Neuron (in vitro differentiated cells): ENCODE results near the gene TNFAIP3.

ENCODE experiments used
- H2AFZ ChIP-seq: one replicate; pipeline ENCODE4 v1.6.1; 2013; ENCODE audit warnings: low read depth, mild to moderate bottlenecking, inconsistent platforms, low read length, moderate library complexity
- H3K27me3 ChIP-seq: one replicate; pipeline ENCODE4 v1.6.1; 2013; ENCODE audit warnings: low read length; ENCODE audit not compliant: insufficient read depth
- H3K36me3 ChIP-seq: one replicate; pipeline ENCODE4 v1.6.1; 2013; ENCODE audit warnings: low read length; ENCODE audit not compliant: insufficient read depth
- H3K4me1 ChIP-seq: one replicate; pipeline ENCODE4 v1.6.1; 2013; ENCODE audit warnings: low read length; ENCODE audit not compliant: insufficient read depth
- H3K4me3 ChIP-seq: 2 replicates; pipeline ENCODE4 v1.5.1; 2013; ENCODE audit warnings: mild to moderate bottlenecking, low read length, moderate library complexity
- H3K9me3 ChIP-seq: one replicate; pipeline ENCODE4 v1.6.1; 2013; ENCODE audit warnings: low read length

Gene TNFAIP3

DNA sequence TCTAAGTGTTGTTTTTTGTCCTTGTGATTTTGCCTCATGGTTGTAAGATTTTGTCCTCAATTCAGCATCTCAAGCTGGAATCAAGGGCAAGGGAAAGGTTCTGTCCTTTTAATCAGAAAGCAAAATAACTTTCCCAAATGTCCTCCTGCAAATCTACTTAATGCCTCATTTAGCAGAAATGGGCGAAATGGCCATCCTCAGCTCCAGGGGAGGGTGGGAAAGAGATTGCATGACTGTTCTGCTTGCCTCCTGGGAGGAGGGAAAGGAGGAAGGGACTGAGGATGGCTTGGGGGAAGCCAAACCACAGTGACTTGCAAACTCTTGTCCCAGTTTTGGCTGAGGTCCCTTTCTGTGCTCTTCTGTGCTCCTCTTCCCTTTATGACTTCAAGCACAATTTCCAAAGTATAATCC is 43.4 kb downstream of the TNFAIP3 start:
- Histone ChIP-seq H3K27me3 (no peaks in the 10 kb centered on the region), H2AFZ (no peak overlapping the region), H3K4me1 (no peaks in the 10 kb centered on the region), H3K36me3 (no peaks in the 10 kb centered on the region), H3K9me3 (no peaks in the 10 kb centered on the region), H3K4me3 (no peak overlapping the region)

DNA sequence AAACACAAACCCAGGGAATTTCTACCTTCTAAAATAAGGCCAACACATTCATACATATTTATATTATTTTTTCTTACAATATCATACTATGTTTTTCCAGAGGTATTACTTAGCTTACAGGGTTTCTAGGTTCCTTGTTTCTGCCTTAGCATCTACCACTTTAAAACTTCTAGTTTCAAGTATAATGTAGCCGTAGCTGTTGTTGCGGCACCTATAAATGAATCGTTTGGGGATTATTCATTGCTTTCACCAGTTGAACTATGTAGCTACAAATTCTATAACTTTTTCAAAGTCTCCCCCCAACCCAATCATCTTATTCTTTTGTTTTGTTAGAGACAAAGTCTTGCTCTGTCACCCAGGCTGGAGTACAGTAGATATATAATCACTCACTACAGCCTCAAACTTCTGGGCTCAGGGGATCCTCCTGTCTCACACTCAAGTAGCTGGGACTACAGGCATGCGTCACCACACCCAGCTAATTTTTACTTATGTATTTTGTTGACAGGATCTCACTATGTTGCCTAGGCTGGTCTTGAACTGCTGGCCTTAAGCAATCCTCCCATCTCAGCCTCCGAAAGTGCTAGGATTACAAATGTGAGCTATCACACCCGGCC is 43.9 kb downstream of the TNFAIP3 start:
- no peak overlapping the region for H2AFZ ChIP-seq
- H3K36me3 ChIP-seq = no peaks in the 10 kb centered on the region
- no peaks in the 10 kb centered on the region for H3K9me3 ChIP-seq
- no peaks in the 10 kb centered on the region for H3K4me1 ChIP-seq
- no peaks in the 10 kb centered on the region for H3K27me3 ChIP-seq
- no peak overlapping the region for H3K4me3 ChIP-seq

DNA sequence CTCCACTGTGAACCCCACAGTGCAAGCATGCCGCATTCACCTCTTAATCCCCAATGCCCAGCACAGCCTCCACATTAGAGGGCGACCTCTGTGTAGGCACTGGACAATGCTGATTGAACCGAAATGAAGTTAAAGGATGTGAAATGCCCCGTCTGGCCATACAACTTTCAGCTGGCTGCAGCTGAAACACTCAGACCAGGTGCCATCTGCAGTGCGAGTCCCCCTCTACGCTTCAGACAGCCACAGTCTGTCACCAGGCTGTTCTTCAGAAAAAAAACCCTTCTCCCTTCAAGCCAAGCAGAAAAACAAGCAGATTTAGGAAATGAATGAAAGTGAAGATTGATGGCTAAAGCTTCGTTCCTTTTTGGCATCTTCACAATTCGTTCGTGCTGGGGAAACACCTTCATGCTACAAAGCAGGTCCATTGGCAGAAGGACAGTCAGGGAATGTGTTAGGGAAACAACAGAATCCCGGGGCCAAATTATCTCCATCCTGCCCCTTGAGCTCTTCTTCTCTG is 44.7 kb downstream of the TNFAIP3 start:
- Histone ChIP-seq H3K9me3 (no peaks in the 10 kb centered on the region), H3K27me3 (no peaks in the 10 kb centered on the region), H3K4me3 (no peak overlapping the region), H3K4me1 (no peaks in the 10 kb centered on the region), H2AFZ (no peak overlapping the region), H3K36me3 (no peaks in the 10 kb centered on the region)

DNA sequence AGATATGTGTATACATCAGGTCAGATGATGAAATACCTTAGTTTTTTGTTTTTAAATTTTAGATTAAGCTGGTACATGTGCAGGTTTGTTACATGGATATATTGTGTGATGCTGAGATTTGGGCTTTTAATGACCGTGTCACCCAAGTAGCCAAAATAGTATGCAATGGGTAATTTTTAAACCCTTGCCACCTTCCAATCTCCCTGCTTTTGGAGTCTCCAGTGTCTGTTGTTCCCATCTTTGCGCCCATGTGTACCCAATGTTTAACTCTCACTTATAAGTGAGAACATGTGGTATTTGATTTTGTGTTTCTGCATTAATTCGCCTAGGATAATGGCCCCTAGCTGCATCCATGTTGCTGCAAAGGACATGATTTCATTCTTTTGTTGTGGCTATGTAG is 45.8 kb downstream of the TNFAIP3 start:
- H3K27me3 ChIP-seq = no peaks in the 10 kb centered on the region
- H2AFZ ChIP-seq = no peak overlapping the region
- H3K4me1 ChIP-seq = no peaks in the 10 kb centered on the region
- no peaks in the 10 kb centered on the region for H3K36me3 ChIP-seq
- no peak overlapping the region for H3K4me3 ChIP-seq
- H3K9me3 ChIP-seq = no peaks in the 10 kb centered on the region

DNA sequence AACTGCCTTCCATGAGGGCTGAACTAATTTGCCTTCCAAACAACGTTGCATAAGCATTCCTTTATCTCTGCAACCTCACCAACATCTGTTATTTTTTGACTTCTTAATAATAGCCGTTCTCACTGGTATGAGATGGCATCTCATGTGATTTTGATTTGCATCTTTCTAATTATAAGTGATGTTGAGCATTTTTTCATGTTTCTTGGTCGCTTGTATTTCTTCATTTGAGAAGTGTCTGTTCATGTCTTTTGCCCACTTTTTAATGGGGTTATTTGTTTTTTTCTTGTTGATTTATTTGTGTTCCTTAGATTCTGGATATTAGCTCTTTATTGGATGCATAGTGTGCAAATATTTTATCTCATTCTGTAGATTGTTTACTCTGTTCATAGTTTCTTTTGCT is 46.4 kb downstream of the TNFAIP3 start:
- Histone ChIP-seq H3K4me1 (no peaks in the 10 kb centered on the region), H3K4me3 (no peak overlapping the region), H2AFZ (no peak overlapping the region), H3K36me3 (no peaks in the 10 kb centered on the region), H3K27me3 (peaks cover under 1% of the 10 kb centered on the region), H3K9me3 (no peaks in the 10 kb centered on the region)

DNA sequence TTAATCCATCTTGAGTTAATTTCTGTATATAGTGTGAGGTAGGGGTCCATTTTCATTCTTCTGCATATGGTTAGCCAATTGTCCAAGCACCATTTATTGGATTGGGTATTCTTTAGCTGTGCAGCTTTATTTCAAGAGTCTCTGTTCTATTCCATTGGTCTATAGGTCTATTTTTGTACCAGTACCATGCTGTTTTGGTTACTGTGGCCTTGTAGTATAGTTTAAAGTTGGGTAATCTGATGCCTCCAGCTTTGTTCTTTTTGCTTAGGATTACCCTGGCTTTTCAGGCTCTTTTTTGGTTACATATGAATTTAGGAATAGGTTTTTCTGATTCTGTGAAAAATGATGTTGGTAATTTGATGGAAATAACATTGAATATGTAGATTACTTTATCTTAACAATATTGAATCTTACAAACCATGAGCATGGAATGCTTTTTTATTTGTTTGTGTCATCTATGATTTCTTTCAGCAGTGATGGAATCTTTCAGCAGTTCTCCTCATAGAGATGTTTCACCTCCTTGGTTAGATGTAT is 47.0 kb downstream of the TNFAIP3 start:
- H3K36me3 ChIP-seq = no peaks in the 10 kb centered on the region
- H3K4me1 ChIP-seq = no peaks in the 10 kb centered on the region
- no peaks in the 10 kb centered on the region for H3K9me3 ChIP-seq
- H3K27me3 ChIP-seq = peaks cover 2% of the 10 kb centered on the region
- no peak overlapping the region for H2AFZ ChIP-seq
- H3K4me3 ChIP-seq = no peak overlapping the region

DNA sequence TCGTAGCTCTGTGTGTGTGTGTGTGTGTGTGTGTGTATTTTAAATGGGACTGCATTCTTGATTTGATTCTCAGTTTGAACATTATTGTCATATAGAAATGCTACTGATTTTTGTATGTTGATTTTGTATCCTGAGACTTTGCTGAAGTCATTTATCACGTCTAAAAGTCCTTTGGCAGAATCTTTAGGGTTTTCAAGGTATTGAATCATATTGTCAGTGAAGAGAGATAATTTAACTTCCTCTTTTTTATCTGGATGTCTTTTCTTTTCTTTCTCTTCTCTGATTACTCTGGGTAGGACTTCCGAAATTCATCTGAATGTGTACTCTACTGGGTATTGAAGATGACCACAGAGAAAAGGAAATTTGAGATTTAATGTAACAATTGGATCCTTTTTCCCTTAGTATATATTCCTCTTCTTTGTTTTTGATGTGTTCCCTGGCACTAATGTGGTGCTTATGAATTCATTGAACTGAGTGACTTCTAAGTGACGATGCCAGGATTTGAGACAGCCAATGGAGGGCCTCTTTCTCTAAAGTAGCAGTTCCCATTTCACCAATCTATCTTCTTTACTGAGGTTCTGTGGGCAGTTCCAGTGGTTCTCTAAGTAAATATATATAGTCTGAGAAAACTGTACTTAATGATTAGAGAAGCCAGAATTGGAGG is 47.6 kb downstream of the TNFAIP3 start:
- Histone ChIP-seq H3K4me1 (no peaks in the 10 kb centered on the region), H3K36me3 (no peaks in the 10 kb centered on the region), H2AFZ (no peak overlapping the region), H3K4me3 (no peak overlapping the region), H3K9me3 (no peaks in the 10 kb centered on the region), H3K27me3 (peaks cover 2% of the 10 kb centered on the region)

DNA sequence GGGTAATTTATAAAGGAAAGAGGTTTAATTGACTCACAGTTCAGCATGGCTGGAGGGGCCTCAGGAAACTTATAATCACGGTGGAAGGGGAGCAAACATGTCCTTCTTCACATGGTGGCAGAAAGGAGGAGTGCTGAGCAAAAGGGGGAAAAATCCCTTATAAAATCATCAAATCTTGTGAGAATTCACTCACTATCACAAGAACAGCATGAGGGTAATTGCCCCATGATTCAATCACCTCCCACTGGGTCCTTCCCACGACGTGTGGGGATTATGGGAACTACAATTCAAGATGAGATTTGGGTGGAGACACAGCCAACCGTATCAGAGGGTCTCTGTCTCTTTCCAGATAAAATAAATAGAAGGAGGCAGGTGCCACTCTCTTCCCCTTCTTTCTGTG is 48.7 kb downstream of the TNFAIP3 start:
- H3K27me3 ChIP-seq = peaks cover 2% of the 10 kb centered on the region
- no peaks in the 10 kb centered on the region for H3K9me3 ChIP-seq
- H3K4me1 ChIP-seq = no peaks in the 10 kb centered on the region
- no peaks in the 10 kb centered on the region for H3K36me3 ChIP-seq
- H2AFZ ChIP-seq = no peak overlapping the region
- H3K4me3 ChIP-seq = no peak overlapping the region

DNA sequence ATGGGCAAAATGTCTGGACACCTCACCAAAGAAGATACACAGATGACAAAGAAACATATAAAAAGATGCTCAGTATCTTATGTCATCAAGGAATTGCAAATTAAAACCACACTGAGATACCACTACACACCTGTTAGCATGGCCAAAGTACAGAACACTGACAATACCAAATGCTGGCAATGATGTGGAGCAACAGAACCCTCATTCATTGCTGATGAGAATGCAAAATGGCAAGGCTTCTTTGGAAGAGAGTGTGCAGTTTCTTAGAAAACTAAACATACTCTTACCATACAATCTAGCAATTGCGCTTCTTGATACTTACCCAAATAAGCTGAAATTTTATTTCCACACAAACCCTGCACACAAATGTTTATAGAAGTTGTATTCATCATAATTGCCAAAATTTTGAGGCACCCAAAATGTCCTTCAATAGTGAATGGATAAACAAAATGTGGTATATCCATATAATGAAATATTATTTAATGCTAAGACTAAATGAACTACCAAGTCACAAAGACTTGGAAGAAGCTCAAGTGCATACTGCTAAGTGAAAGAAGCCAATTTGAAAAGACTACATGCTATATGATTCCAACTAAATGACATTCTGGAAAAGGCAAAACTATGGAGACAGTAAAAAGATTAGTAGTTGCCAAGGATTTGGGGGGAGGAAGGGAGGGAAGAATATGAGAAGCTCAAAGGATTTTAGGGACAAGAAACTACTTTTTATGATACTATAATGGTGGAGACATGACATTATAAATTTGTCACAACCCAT is 50.7 kb downstream of the TNFAIP3 start:
- Histone ChIP-seq H3K4me1 (no peaks in the 10 kb centered on the region), H3K9me3 (no peaks in the 10 kb centered on the region), H3K27me3 (peaks cover 2% of the 10 kb centered on the region), H3K4me3 (no peak overlapping the region), H3K36me3 (no peaks in the 10 kb centered on the region), H2AFZ (no peak overlapping the region)

DNA sequence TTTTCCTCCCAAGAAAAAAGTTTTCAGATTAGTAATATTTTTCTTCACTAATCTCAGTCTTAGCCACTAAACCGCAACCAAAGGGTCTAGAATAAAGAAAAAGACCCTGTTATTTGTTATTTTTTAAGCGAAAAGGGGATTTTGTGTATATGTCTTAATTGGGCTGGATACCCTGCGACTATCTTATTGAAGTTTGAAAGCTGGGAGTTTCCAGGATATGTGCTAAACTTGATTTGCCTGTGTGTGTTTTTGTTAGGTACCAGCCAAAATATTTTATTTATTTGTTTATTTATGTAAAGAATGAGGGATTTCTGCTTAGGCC is 52.4 kb downstream of the TNFAIP3 start:
- peaks cover 2% of the 10 kb centered on the region for H3K27me3 ChIP-seq
- H3K9me3 ChIP-seq = no peaks in the 10 kb centered on the region
- no peaks in the 10 kb centered on the region for H3K36me3 ChIP-seq
- no peak overlapping the region for H3K4me3 ChIP-seq
- no peaks in the 10 kb centered on the region for H3K4me1 ChIP-seq
- H2AFZ ChIP-seq = no peak overlapping the region

DNA sequence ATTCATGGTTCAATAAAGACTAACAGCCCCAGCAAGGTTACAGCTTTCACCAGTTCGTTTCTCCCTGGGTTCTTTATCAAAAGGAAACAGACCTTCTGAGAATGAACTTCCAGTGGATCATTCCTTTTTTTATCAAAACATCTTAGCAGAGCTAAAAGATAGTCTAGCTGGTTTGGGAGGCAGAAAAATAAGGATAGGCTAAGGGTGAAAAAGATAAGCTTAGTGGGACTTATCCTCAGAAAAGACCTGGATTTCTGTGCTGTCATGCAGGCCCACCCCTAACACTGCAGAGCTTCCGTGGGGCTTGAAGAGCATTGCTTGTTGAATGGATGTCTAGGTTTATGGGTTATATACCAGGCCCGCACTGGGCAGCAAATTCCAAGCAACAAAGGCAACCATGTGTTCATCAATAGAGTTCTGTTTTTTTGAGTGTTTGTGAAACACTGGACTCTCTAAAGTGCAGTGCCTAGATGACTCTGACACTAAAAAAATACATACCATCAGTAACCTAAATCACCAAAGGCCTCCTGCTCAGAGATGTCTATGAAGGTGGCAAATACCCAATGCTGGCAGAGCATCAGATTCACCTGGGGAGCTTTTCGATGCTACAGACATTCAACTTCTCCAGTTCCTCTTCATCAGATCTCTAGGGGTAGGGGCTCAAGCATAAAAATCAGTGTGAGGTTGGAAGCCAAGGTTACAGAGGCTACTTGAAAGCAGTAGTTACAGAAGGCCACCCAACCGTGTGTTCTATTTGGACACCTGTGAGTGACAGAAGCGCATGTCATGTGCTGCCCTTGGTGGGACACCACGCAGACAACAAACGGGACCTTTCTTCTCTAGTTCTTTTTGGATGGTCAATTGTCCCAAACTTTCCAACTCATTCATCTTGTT is 53.0 kb downstream of the TNFAIP3 start:
- Histone ChIP-seq H3K4me1 (no peaks in the 10 kb centered on the region), H3K9me3 (no peaks in the 10 kb centered on the region), H3K27me3 (peaks cover 2% of the 10 kb centered on the region), H3K4me3 (no peak overlapping the region), H3K36me3 (no peaks in the 10 kb centered on the region), H2AFZ (no peak overlapping the region)

DNA sequence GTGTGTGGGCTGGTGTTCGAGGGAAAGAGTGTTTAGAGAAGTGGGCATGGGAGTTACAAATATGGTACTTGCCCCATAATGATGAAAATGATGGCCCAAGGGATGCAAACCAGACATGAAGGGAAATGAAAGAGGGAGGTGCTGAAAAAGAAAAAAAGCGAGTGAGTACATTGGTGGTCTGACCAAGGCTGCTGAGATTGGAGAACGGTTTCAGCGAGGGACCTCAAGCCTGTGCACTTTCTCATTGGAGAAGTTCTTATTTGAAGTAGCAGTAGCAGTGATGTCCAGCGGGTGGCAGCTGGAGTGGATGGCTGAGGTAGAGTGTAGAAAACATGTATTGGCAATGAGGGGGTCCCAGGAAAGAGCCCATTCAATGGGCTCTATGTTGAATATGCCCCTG is 54.8 kb downstream of the TNFAIP3 start:
- Histone ChIP-seq H3K4me1 (no peaks in the 10 kb centered on the region), H3K36me3 (no peaks in the 10 kb centered on the region), H3K27me3 (peaks cover 2% of the 10 kb centered on the region), H2AFZ (no peak overlapping the region), H3K9me3 (no peaks in the 10 kb centered on the region), H3K4me3 (no peak overlapping the region)
